Measurements from ENCODE around the gene STIM2.

DNA sequence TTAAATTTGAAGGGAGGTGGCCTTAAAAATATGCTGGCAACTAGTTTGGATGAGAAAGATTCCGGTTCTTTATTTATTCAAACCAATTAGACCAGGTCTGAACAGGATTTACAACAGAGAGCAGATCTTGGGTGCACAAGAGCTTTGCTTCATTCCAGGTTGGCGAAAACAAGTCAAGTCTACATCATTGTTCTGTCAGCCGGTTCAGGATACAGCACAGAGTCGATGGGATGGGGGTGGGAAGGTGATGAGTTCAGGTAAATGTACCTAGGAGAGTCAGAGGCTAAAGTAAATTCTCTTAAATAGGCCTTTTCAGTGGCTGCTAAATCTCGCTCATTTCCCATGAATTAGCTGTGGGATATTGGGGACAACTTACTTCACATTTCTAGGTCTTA, 882 bp upstream of the STIM2 start:
- TF ChIP-seq EZH2 (IDR thresholded peaks at IDR 0.05; ENCODE audit: low read length, missing control alignments), result no peak
- TF ChIP-seq, protein P1, sequence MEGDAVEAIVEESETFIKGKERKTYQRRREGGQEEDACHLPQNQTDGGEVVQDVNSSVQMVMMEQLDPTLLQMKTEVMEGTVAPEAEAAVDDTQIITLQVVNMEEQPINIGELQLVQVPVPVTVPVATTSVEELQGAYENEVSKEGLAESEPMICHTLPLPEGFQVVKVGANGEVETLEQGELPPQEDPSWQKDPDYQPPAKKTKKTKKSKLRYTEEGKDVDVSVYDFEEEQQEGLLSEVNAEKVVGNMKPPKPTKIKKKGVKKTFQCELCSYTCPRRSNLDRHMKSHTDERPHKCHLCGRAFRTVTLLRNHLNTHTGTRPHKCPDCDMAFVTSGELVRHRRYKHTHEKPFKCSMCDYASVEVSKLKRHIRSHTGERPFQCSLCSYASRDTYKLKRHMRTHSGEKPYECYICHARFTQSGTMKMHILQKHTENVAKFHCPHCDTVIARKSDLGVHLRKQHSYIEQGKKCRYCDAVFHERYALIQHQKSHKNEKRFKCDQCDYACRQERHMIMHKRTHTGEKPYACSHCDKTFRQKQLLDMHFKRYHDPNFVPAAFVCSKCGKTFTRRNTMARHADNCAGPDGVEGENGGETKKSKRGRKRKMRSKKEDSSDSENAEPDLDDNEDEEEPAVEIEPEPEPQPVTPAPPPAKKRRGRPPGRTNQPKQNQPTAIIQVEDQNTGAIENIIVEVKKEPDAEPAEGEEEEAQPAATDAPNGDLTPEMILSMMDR (conservative IDR thresholded peaks at IDR 0.05 in 1 of 2, IDR thresholded peaks at IDR 0.05 in 1 of 2; ENCODE audit: low read depth in 1 of 2, low read length in 2 of 2), result no peak
